SK-N-DZ (cell line): ENCODE measurements around the gene TRIM61. TPM values are rescaled to one million over a fixed set of nuclear protein-coding genes. Genes with fewer than 3 reads are reported as not detected.
"Not testable (repeated sequence)": the region's sequence is repeated elsewhere in the genome, so short reads cannot be mapped to it uniquely, and the experiment has no call there.

Experiments
- DNase-seq: peaks from one replicate; pipeline ENCODE4 v3.0.0-alpha.2; 2015; ENCODE audit warnings: low spot score
- polyA plus RNA-seq, 2 experiments: library from polyadenylated mRNA; depleted of rRNA; stranded (reverse); fragments of >200 nt; gene quantifications; 2 replicates each; pipeline ENCODE4 v1.2.3, GENCODE V29; 2014

Gene TRIM61
- not detected in 2 replicates for polyA plus RNA-seq (2014; cell fraction: cytosol; rRNA removed)
- not detected in 2 replicates for polyA plus RNA-seq (2014; cell fraction: nucleus; rRNA removed)

DNA sequence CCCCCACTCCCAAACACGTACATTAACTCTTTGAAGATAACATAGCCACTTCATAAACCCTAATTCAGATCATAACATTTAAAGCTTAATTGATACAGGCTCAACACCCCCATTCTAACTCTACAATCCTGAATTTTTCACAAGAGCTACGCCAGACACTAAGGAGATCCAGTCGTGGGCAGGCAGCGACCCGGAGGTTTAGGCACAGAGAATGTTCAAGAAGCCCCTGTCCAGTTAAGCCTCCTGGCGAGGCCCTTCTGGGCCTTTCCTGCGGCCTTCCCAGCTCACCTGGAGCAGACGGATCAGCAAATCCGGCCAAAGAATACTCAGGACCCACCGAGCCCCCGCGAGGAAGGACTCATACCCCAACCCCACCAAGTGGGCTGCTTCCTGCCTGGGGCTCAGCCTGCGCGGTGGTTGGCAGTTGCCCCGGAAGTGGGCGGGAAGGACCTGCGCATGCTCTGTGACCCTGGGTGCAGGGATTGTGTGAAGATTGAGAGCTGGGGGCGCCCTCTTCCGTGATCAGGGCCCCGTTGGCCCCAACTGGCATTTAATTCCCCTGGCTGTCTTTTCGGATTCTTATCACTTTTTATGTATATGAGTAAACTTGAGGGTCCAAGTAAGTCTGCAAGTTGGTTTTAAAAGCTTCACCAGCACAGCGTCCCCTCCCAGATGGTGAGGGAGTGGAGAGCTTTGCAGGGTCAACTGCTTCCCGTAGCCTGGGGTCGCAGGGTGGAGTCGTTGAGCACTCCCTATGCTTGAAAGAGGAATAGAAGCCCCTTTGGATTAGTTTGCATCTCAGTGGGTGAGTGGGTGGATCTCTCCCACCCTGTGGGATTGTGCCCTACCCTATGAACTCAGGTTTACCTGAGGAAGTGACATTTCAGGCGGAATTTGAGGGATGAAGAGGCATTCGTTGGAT, at the start of gene TRIM61:
Gene TRIM61 (minus strand): TSS at position 415 of the 922 bp plus-strand sequence. CDS start 7,655 bp downstream, outside the sequence.
- DNase-seq, result no peak

GRCh38 chr4:165025782-165026181, 48.3 kb upstream of the TRIM61 start:
- not testable (repeated sequence) for DNase-seq

DNA sequence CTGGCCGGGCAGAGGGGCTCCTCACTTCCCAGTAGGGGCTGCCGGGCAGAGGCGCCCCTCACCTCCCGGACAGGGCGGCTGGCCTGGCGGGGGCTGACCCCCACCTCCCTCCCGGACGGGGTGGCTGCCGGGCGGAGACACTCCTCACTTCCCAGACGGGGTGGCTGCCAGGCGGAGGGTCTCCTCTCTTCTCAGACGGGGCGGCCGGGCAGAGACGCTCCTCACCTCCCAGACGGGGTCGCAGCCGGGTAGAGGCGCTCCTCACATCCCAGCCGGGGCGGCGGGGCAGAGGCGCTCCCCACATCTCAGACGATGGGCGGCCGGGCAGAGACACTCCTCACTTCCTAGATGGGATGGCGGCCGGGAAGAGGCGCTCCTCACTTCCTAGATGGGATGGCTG, 42.5 kb upstream of the TRIM61 start:
- DNase-seq, result not testable (repeated sequence)

- peak; percentile 11 for DNase-seq
These were observed 39.5 kb upstream of the TRIM61 start for GRCh38 chr4:165016971-165017370.

- no peak for DNase-seq
These were observed 36.2 kb upstream of the TRIM61 start for GRCh38 chr4:165013691-165014090.

- no peak for DNase-seq
These were observed 33.9 kb upstream of the TRIM61 start for GRCh38 chr4:165011403-165011802.

DNA sequence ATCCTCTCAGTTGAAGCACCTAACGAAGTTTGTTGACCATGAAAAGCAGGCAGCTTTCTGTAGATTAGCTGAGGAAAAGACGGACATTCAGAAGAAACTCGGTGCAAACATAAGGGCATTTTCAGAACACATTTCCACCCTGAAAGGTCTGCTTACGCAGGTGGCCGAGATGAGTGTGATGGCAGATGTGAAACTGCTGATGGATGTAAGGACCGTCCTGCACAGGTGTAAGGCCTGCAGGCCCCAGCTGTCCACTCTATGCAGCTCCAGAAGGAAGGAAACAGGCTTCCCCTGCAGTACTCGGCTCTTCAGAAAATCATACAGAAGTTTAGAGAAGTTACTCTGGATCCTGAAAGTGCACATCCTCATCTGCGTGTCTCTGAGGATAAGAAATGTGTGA, 33.5 kb upstream of the TRIM61 start:
- DNase-seq, result no peak

DNA sequence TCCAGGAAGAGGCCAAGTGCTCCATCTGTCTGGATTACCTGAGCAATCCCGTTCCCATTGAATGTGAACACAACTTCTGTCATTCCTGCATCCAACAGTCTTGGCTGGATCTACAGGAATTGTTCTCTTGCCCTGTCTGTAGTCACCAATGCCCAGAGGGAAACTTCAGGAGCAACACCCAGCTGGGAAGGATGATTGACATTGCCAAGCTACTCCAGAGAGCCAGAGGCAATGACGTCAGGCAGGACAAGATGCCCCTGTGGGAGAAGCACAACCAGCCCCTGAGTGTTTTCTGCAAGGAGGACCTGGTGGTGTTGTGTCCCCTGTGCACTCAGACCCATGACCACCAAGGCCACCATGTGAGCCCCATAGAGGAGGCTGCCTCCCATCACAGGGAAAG, 33.0 kb upstream of the TRIM61 start:
- no peak for DNase-seq

DNA sequence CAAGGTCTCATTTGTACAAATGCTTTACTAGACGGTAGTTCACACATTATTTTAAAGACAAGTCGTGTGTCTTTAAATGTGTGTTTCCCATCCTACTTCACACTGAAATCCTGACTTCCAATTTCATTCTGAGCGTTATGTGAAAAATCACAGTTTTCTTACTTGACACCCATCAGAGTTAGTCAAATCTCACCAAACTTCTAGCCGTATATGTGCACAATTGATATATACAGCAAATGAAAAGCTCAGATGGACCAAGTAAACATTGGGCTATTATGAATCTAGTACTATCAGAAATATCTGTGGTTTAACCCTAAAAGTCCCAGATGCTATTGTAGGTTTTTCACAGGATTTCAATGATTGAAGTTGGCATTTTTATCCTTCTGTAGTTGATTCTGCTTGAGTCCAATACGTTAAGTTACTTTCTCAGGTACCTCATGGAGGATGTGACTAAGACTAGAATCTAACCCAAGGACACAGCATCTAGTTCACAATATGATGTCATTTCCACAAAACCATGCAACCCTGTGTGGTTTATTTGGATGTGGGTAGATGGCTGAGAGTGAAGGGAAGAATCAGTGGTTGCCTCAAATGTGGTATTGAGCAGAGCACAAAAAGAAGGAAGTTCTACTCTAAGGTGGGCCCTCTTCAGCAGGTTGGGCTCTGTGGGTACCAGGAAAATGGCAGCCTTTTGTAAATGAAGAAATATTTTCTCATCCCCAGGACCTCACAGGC, 32.2 kb upstream of the TRIM61 start:
- DNase-seq, result no peak

GRCh38 chr4:165006886-165007285, 29.4 kb upstream of the TRIM61 start:
- no peak for DNase-seq

- DNase-seq, result no peak
These were observed 29.0 kb upstream of the TRIM61 start for GRCh38 chr4:165006456-165006855.

GRCh38 chr4:165005352-165005925, 28.0 kb upstream of the TRIM61 start:
- no peak for DNase-seq

GRCh38 chr4:165001957-165002356, 24.5 kb upstream of the TRIM61 start:
- DNase-seq, result not testable (repeated sequence)

- not testable (repeated sequence) for DNase-seq
These were observed 21.1 kb upstream of the TRIM61 start for GRCh38 chr4:164998526-164999080.

DNA sequence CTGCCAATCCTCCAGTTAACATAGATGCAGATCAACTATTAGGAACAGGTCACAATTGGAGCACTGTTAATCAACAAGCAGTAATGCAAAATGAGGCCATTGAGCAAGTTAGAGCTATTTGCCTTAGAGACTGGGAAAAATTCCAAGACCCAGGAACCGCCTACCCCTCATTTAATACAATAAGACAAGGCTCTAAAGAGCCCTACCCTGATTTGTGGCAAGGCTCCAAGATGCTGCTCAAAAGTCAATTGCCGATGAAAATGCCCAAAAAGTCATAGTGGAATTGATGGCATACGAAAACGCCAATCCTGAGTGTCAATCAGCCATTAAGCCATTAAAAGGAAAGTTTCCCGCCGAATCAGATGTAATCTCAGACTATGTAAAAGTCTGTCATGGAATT, 20.5 kb upstream of the TRIM61 start:
- DNase-seq, result no peak

GRCh38 chr4:164997324-164997723, 19.9 kb upstream of the TRIM61 start:
- DNase-seq, result no peak

DNA sequence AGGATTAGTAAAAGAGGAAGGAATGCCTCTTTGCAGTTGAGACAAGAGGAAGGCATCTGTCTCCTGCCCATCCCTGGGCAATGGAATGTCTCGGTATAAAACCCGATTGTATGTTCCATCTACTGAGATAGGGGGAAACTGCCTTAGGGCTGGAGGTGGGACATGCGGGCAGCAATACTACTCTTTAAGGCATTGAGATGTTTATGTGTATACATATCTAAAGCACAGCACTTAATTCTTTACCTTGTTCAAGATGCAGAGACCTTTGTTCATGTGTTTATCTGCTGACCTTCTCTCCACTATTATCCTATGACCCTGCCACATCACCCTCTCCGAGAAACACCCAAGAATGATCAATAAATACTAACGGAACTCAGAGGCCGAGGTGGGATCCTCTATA, 18.7 kb upstream of the TRIM61 start:
- DNase-seq, result not testable (repeated sequence)

DNA sequence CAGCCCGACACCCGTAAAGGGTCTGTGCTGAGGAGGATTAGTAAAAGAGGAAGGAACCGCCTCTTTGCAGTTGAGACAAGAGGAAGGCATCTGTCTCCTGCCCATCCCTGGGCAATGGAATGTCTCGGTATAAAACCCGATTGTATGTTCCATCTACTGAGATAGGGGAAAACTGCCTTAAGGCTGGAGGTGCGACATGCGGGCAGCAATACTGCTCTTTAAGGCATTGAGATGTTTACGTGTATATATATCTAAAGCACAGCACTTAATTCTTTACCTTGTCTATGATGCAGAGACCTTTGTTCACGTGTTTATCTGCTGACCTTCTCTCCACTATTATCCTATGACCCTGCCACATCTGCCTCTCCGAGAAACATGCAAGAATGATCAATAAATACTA, 13.3 kb upstream of the TRIM61 start:
- DNase-seq, result not testable (repeated sequence)

DNA sequence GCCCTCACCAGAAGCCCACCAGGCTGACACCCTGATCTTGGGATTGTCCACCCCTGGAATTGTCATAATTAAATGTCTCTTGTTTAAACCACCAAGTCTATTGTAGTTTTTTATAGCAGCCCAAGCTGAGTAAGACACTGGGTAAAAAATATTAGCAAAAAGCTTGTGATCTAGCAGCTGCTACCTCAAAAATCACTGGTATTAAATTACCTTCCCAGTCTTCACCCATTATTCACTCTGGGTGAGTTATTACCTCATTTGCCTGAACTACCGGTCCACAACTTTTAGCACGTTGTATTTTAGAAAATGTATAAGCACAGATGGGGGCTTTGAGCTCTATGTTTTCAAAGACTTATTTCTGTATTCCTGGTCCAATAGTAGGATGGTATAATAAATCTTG, 12.0 kb upstream of the TRIM61 start:
- DNase-seq, result no peak

DNA sequence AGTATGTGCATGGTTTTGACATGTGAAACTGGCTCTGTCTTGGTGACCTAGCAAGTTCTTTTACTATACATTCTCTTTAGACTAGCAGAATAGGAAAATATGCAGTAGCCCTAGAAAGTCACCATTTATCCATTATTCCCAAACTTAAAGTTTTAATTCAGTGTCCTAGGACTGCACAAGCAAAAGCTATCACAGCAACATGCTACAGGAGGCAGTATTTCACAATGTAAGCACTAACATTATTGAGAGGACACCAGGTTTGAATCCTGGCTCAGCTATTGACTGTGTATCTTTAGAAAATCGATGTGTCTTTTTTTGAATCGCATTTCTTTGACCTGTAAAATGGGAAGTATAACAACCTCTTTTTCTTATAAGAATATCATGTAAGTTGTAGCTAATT, 5.5 kb downstream of the TRIM61 start:
- DNase-seq, result not testable (repeated sequence)

- DNase-seq, result no peak
These were observed 17.6 kb downstream of the TRIM61 start for GRCh38 chr4:164959896-164960295.

DNA sequence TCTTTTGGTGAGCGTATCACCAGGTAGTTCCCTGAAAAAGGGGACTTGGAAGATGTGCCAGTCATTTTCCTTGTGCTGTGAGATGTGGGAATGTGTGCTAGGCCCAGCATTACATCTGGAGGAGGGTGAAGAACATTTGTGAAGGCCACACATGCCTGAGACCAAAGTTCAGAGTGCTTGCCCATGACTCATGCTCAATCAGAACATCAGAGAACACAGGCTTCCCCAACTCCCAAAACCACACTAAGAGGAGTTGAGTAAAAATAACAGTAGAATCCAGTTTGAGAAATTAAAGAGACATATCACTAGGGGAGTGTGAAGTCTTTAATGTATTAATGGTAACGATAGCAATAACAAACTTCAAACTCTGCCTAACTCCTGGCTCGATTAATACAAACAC, 18.0 kb downstream of the TRIM61 start:
- not testable (repeated sequence) for DNase-seq
